Dermis blood vessel endothelial cell (primary cell): ENCODE data around the gene CD302. TPM values are rescaled to one million over a fixed set of nuclear protein-coding genes. Genes with fewer than 3 reads are reported as not detected.
"Not testable (repeated sequence)": the region's sequence is repeated elsewhere in the genome, so short reads cannot be mapped to it uniquely, and the experiment has no call there.

ENCODE experiments used
- DNase-seq: peaks from one replicate; pipeline ENCODE4 v3.0.0; 2010
- total RNA-seq: library from RNA; depleted of rRNA; stranded (reverse); fragments of >200 nt; gene quantifications from 2 replicates; pipeline ENCODE4 v1.2.3, GENCODE V29; 2014

Gene CD302
- total RNA-seq, 1 donor from 2014 or later: 13.4 TPM

DNA sequence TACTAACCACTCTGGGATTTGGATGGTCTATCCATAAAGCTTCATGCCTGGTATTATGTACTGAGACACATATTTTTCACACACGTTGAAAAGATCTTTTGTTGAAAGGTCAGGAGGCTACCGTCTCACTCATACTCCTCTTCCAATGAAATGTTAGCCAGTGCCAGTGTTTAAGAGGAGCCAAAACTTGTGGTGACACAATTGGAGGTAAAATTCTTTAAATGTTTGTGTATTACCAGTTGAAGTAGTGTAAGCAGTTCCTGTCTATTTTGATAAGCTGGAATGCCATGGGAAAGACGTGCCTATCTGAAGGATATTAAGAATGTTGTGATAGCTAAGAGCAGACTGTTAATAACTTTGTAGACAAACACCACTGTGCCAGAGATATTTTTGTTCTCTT is 53.6 kb downstream of the CD302 start:
- peak; percentile 58 for DNase-seq

DNA sequence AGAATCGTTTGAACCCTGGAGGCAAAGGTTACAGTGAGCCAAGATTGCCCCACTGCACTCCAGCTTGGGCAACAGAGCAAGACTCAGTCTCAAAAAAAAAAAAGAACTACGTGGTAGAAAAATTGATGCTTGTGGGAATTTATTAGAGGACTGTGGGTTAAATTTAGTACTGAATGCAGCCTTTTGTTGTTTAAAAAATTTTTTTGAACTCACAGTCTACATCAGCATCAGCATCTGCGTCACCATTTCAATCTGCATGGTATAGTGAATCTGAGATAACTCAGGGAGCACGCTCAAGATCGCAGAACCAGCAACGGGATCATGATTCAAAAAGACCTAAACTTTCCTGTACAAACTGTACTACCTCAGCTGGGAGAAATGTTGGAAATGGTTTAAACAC is 55.2 kb downstream of the CD302 start:
- DNase-seq: no peak

DNA sequence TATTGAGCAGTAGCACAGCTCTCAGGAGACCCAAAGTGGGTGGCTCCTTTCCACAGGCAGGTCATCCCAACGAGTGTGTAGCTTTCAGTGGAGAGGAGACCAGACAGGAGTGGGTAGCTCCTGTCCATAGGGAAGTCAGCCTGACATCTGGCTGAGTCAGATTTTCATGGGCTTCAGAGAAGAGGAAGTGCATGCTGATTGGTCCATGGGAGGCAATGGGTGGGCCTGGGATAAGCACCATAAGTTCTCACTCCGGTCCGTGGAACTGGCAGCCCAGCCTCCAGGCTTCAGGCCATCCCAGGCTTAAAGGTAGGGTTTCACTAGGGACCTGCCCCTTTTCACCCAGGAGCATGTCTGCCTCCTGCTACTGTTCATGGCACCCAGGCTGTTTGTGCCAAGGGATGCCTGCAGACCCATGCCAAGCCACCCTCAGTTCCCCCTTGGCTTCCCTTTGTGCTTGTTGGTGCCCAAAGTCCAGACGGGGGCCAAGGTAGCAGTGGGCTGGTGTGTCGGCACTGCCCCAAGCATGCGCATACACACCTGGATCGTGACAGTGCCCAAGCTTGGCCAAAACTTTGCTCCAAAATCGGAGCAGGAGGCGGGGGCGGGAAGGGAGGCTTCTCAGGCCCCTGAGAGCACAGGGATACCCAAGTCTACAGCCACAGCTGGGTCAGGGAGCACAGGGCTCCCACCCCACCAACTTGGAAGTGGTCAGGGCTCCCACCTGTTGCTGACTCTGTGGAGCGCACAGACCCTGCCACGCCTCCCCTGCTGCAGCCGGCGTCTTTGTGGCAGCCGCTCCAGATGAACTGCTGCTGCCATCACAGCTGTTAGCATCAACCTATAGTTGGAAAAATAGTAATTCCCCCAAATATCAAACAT is 59.3 kb downstream of the CD302 start:
- peak; percentile 12 for DNase-seq

DNA sequence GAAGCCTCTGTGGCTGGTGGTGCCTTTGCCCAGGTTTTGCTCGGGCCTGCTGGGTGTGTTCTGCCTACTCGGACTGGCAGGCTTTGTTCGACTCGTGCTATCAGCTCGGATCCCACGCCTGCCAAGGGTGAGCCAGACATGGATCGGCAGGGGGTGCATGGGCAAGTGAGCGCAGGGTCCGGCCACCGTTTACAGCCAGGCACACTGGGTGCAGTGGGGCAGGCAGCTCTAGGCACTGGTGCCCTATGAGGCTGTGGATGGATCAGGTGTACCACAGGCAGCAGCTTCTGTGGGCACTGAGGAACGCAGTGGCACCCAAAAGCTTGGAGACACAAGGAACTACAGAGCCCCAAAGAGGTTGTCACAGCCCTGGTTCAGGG is 60.1 kb downstream of the CD302 start:
- no peak for DNase-seq

DNA sequence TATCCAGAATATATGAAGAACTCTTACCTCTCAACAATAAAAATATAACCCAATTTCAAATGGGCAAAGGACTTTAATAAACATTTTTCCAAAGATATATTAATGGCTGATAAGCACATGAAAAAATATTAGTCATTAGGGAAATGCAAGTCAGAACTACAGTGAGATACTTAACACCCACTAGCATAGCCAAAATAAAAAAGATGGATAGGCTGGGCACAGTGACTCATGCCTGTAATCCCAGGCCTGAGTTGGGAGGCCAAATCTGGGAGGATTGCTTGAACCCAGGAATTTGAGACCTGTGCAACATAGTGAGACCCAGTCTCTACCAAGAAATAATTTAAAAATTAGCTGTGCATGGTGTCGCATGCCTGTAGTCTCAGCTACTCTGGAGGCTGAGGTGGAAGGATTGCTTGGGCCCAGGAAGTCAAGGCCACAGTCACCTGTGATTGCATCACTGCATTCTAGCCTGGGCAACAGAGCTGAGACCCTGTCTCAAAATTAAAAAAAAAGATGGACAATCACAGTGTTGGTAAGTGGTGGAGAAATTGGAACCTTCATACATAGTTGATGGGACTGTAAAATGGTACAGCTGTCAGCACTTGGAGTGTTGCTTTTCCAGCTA is 60.6 kb downstream of the CD302 start:
- DNase-seq: no peak

DNA sequence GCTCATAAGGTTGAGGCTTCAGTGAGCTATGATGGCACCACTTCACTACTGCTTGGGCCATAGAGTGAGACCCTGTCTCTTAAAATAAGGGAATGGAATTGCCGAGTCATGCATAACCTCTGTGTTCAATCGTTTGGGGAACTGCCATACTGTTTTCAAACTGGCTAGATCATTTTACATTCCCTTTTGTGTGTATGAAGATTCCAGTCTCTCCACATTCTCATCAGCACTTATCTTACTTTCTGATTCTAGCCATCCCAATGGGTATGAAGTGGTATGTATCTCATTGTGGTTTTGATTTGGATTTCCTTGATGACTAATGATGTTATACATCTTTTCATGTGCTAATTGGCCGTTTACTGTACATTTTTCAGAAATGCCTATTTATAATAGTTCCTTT is 62.0 kb downstream of the CD302 start:
- DNase-seq: peak; percentile 19

DNA sequence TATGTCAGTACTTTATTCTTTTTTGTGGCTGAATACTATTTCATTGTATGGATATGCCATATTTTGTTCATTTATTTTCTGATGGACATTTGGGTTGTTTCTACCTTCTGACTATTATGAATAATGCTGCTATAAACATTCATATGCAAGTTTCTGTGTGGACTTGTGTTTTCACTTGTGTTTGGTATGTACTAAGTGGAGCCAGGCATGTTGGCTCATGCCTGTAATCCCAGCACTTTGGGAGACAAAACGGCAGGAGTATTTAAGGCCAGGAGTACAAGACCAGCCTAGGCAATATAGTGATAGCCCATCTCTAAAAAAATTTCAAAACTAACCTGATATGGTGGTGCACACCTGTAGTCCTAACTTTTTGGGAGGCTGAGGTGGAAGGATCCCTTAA is 62.4 kb downstream of the CD302 start:
- DNase-seq: no peak

DNA sequence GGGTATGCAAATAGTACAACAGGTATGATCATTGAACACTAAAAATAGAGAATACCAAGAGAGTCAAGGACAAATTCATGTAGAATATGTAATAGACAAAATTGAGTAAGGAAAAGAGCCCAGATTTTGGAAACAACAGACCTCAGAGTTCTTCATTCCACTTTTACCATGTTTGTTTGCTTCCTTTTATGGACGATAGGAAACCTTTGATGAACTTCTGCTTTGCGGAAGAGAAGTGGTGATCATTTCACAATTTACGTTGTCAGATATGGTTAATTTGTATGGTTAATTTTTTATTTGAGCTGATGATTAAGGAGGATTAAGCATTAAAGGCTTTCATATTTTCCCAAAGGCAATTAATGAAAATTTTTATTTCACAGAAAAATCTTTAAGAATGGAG is 69.4 kb downstream of the CD302 start:
- no peak for DNase-seq

DNA sequence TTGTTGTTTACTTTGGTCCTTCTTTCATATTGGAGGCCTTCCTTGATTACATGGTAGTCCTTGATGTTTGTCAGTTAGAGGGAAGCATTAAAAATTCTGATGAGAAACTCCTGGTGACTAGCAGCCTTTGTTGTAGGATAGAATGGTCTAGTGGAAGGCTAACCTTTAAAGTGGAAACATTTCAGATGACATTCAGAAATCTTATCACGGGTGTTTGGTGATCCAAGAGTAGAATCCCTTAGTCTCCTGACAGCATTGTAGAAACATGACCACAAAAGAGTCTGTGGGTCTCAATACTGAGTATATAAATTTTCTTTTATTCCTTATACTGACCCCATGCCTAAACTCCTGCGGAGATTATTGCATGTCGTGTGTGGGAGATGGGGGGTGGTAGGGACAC is 72.3 kb downstream of the CD302 start:
- no peak for DNase-seq

DNA sequence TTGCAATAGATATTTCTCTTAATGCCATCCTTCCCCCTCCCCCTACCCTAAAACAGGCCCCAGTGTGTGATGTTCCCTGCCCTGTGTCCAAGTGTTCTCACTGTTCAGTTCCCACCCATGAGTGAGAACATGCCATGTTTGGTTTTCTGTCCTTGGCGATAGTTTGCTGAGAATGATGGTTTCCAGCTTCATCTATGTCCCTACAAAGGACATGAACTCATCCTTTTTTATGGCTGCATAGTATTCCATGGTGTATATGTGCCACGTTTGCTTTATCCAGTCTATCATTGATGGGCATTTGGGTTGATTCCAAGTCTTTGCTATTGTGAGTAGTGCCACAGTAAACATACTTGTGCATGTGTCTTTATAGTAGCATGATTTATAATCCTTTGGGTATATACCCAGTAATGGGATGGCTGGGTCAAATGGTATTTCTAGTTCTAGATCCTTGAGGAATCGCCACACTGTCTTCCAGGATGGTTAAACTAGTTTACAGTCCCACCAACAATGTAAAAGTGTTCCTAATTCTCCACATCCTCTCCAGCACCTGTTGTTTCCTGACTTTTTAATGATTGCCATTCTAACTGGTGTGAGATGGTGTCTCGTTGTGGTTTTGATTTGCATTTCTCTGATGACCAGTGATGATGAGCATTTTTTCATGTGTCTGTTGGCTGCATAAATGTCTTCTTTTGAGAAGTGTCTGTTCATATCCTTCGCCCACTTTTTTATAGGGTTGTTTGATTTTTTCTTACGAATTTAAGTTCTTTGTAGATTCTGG is 73.0 kb downstream of the CD302 start:
- not testable (repeated sequence) for DNase-seq

DNA sequence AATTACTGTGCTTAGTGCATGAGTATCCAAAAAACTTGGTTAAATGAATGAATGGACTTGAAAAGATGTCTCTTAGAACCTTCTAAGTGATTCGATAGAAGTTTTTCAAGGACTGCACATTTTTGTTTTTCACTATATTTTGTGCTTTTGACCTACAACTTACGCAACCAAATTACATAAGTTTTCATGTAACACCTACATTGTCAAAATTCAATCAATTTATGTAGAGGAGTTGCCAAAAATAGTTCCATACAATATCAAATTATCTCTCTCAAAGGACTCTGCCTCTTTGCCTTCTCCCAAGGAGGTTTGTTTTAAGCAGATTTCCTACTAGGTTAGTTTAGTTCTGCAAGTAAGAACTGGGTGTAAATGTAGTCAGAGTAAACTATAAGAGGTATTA is 75.4 kb downstream of the CD302 start:
- no peak for DNase-seq

DNA sequence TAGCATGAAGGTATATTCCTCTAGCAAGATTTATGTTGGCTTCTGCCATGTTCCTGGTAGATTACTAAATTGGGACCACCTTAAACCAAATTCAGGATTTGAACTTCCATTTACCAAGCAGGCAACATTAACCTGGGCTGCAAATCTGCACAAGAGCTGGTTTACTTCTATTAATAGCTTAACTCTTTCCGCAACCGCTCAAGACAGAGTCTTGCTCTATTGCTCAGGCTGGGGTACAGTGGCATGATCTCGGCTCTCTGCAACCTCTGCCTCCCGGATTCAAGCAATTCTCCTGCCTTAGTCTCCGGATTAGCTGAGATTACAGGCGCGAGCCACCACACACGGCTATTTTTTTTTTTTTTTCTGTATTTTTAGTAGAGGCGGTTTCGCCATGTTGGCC is 77.3 kb downstream of the CD302 start:
- no peak for DNase-seq

Other genes starting within 250 kb of the CD302 start
- gene BAZ2B, start 181.7 kb downstream of the CD302 start, total RNA-seq: 132 and 133 TPM in 2 replicates
- 174 and 193 TPM in 2 replicates for gene MARCHF7, start 85.7 kb downstream of the CD302 start, total RNA-seq
- gene LY75, start 106.5 kb upstream of the CD302 start, total RNA-seq: 34.2 and 55.7 TPM in 2 replicates